ENCODE results near the gene SFT2D2. TPM values are rescaled to one million over a fixed set of nuclear protein-coding genes. Genes with fewer than 3 reads are reported as not detected.

The SFT2D2 gene
- polyA plus RNA-seq, 1 donor: 15.3 TPM

GRCh38 chr1:168285971-168286927, 60.4 kb downstream of the SFT2D2 start:
- Histone ChIP-seq H3K36me3 (ENCODE audit: control insufficient read depth, insufficient read depth, low read length) (no peaks in the 10 kb centered on the region), H3K9me3 (ENCODE audit: control insufficient read depth, low read depth, low read length) (no peaks in the 10 kb centered on the region), H3K4me1 (ENCODE audit: control insufficient read depth, insufficient read depth, low read length) (no peaks in the 10 kb centered on the region), H3K27ac (ENCODE audit: low read length) (no peak overlapping the region), H3K4me3 (ENCODE audit: low read length) (no peak overlapping the region), H3K27me3 (ENCODE audit: control insufficient read depth, insufficient read depth, low read length) (no peaks in the 10 kb centered on the region)
- 80% methylated on average over 1 of the region's 4 CpGs for WGBS (ENCODE audit: insufficient coverage, low lambda C conversion rate)
- DNase-seq: no peak

GRCh38 chr1:168287237-168287664, 61.4 kb downstream of the SFT2D2 start:
- Histone ChIP-seq H3K4me3 (ENCODE audit: low read length) (no peak overlapping the region), H3K4me1 (ENCODE audit: control insufficient read depth, insufficient read depth, low read length) (no peaks in the 10 kb centered on the region), H3K27ac (ENCODE audit: low read length) (no peak overlapping the region), H3K27me3 (ENCODE audit: control insufficient read depth, insufficient read depth, low read length) (no peaks in the 10 kb centered on the region), H3K36me3 (ENCODE audit: control insufficient read depth, insufficient read depth, low read length) (no peaks in the 10 kb centered on the region), H3K9me3 (ENCODE audit: control insufficient read depth, low read depth, low read length) (no peaks in the 10 kb centered on the region)
- WGBS (ENCODE audit: insufficient coverage, low lambda C conversion rate): no CpG with 5 or more reads among the region's 1 CpG
- no peak for DNase-seq

- H3K9me3 ChIP-seq (ENCODE audit: control insufficient read depth, low read depth, low read length): no peaks in the 10 kb centered on the region
- no peak overlapping the region for H3K27ac ChIP-seq (ENCODE audit: low read length)
- no peak for DNase-seq
- H3K36me3 ChIP-seq (ENCODE audit: control insufficient read depth, insufficient read depth, low read length): no peaks in the 10 kb centered on the region
- H3K4me1 ChIP-seq (ENCODE audit: control insufficient read depth, insufficient read depth, low read length): no peaks in the 10 kb centered on the region
- H3K27me3 ChIP-seq (ENCODE audit: control insufficient read depth, insufficient read depth, low read length): no peaks in the 10 kb centered on the region
- no peak overlapping the region for H3K4me3 ChIP-seq (ENCODE audit: low read length)
- no CpG with 5 or more reads among the region's 3 CpGs for WGBS (ENCODE audit: insufficient coverage, low lambda C conversion rate)
Observed at GRCh38 chr1:168288311-168289052, 62.7 kb downstream of the SFT2D2 start.

GRCh38 chr1:168291222-168291837, 65.5 kb downstream of the SFT2D2 start:
- no CpG with 5 or more reads among the region's 15 CpGs for WGBS (ENCODE audit: insufficient coverage, low lambda C conversion rate)
- no peak for DNase-seq
- H3K27ac ChIP-seq (ENCODE audit: low read length): no peak overlapping the region
- H3K9me3 ChIP-seq (ENCODE audit: control insufficient read depth, low read depth, low read length): no peaks in the 10 kb centered on the region
- no peak overlapping the region for H3K4me3 ChIP-seq (ENCODE audit: low read length)
- H3K4me1 ChIP-seq (ENCODE audit: control insufficient read depth, insufficient read depth, low read length): no peaks in the 10 kb centered on the region
- no peaks in the 10 kb centered on the region for H3K27me3 ChIP-seq (ENCODE audit: control insufficient read depth, insufficient read depth, low read length)
- H3K36me3 ChIP-seq (ENCODE audit: control insufficient read depth, insufficient read depth, low read length): no peaks in the 10 kb centered on the region

- H3K27ac ChIP-seq (ENCODE audit: low read length): no peak overlapping the region
- no peak for DNase-seq
- WGBS (ENCODE audit: insufficient coverage, low lambda C conversion rate): no CpG with 5 or more reads among the region's 1 CpG
- H3K36me3 ChIP-seq (ENCODE audit: control insufficient read depth, insufficient read depth, low read length): no peaks in the 10 kb centered on the region
- H3K27me3 ChIP-seq (ENCODE audit: control insufficient read depth, insufficient read depth, low read length): no peaks in the 10 kb centered on the region
- H3K9me3 ChIP-seq (ENCODE audit: control insufficient read depth, low read depth, low read length): no peaks in the 10 kb centered on the region
- no peaks in the 10 kb centered on the region for H3K4me1 ChIP-seq (ENCODE audit: control insufficient read depth, insufficient read depth, low read length)
- H3K4me3 ChIP-seq (ENCODE audit: low read length): no peak overlapping the region
Observed at GRCh38 chr1:168293356-168293755, 67.6 kb downstream of the SFT2D2 start.

- DNase-seq: no peak
- Histone ChIP-seq H3K9me3 (ENCODE audit: control insufficient read depth, low read depth, low read length) (no peaks in the 10 kb centered on the region), H3K27ac (ENCODE audit: low read length) (no peak overlapping the region), H3K4me3 (ENCODE audit: low read length) (no peak overlapping the region), H3K36me3 (ENCODE audit: control insufficient read depth, insufficient read depth, low read length) (no peaks in the 10 kb centered on the region), H3K27me3 (ENCODE audit: control insufficient read depth, insufficient read depth, low read length) (no peaks in the 10 kb centered on the region), H3K4me1 (ENCODE audit: control insufficient read depth, insufficient read depth, low read length) (peaks cover 2% of the 10 kb centered on the region)
- WGBS (ENCODE audit: insufficient coverage, low lambda C conversion rate): no CpG with 5 or more reads among the region's 8 CpGs
Observed at GRCh38 chr1:168295411-168296114, 69.8 kb downstream of the SFT2D2 start.

- Histone ChIP-seq H3K27ac (ENCODE audit: low read length) (no peak overlapping the region), H3K9me3 (ENCODE audit: control insufficient read depth, low read depth, low read length) (no peaks in the 10 kb centered on the region), H3K4me1 (ENCODE audit: control insufficient read depth, insufficient read depth, low read length) (peaks cover 13% of the 10 kb centered on the region), H3K4me3 (ENCODE audit: low read length) (no peak overlapping the region), H3K27me3 (ENCODE audit: control insufficient read depth, insufficient read depth, low read length) (no peaks in the 10 kb centered on the region), H3K36me3 (ENCODE audit: control insufficient read depth, insufficient read depth, low read length) (no peaks in the 10 kb centered on the region)
- 86% methylated on average over 5 of the region's 7 CpGs for WGBS (ENCODE audit: insufficient coverage, low lambda C conversion rate)
- DNase-seq: no peak
Observed at GRCh38 chr1:168297019-168297730, 71.4 kb downstream of the SFT2D2 start.

- no peaks in the 10 kb centered on the region for H3K36me3 ChIP-seq (ENCODE audit: control insufficient read depth, insufficient read depth, low read length)
- no peak for DNase-seq
- H3K27ac ChIP-seq (ENCODE audit: low read length): no peak overlapping the region
- WGBS (ENCODE audit: insufficient coverage, low lambda C conversion rate): 100% methylated on average over 2 of the region's 3 CpGs
- no peak overlapping the region for H3K4me3 ChIP-seq (ENCODE audit: low read length)
- peaks cover 19% of the 10 kb centered on the region for H3K4me1 ChIP-seq (ENCODE audit: control insufficient read depth, insufficient read depth, low read length)
- no peaks in the 10 kb centered on the region for H3K27me3 ChIP-seq (ENCODE audit: control insufficient read depth, insufficient read depth, low read length)
- no peaks in the 10 kb centered on the region for H3K9me3 ChIP-seq (ENCODE audit: control insufficient read depth, low read depth, low read length)
Observed at GRCh38 chr1:168298446-168298845, 72.6 kb downstream of the SFT2D2 start.

GRCh38 chr1:168300626-168301025, 74.8 kb downstream of the SFT2D2 start:
- H3K36me3 ChIP-seq (ENCODE audit: control insufficient read depth, insufficient read depth, low read length): no peaks in the 10 kb centered on the region
- no peak for DNase-seq
- H3K9me3 ChIP-seq (ENCODE audit: control insufficient read depth, low read depth, low read length): no peaks in the 10 kb centered on the region
- peak overlapping the region; percentile 78 for H3K27ac ChIP-seq (ENCODE audit: low read length)
- H3K4me3 ChIP-seq (ENCODE audit: low read length): no peak overlapping the region
- WGBS (ENCODE audit: insufficient coverage, low lambda C conversion rate): no CpG with 5 or more reads among the region's 2 CpGs
- no peaks in the 10 kb centered on the region for H3K27me3 ChIP-seq (ENCODE audit: control insufficient read depth, insufficient read depth, low read length)
- peaks cover 19% of the 10 kb centered on the region for H3K4me1 ChIP-seq (ENCODE audit: control insufficient read depth, insufficient read depth, low read length)
